NK-92 treated with Interleukin-12 subunit alpha and Interleukin-12 subunit beta, amount 100 ng/mL, for 24 hours (cell line): Measurements from ENCODE around the gene FNIP1.
"Not testable (repeated sequence)": the region's sequence is repeated elsewhere in the genome, so short reads cannot be mapped to it uniquely, and the experiment has no call there.

ENCODE experiments used
- DNase-seq: peaks from one replicate; lab custom pipeline; 2025; lab: John Stamatoyannopoulos, UW

The FNIP1 gene

DNA sequence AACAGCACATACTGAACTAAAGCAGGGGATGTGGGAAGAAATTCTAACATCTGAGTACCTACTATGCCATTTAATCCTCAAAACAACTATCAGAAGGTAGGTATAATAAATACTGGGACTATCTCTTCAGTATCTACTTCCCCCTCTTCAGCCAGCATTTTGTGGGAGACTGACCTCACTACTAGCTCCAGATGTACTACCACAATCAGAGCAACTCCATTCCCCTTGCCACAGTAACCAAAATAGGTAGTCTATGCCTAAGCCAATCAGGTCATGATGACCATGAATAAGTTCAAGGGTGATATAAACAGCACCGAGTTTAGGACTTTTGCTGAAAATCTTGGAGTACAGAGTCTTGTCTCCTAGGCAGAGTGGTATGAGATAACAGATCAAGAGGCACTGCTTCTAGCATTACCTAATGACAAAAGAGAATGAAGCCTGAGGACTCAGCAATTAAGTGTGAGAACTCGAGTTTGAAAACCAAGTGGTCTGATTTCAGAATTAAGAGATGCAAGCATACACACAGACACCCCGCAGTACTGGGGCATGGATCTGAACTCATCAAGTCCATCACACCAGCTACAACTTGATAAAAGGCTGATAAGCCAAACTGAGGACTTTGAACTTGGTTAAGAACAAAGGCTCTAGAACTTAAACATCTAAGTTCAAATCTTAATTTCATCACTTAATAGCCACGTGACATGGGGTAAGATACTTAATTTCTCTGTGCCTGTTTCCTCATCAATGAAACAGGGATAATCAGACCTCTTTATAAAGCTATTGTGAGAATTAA, 9.7 kb downstream of the FNIP1 start:
- DNase-seq: no peak

DNA sequence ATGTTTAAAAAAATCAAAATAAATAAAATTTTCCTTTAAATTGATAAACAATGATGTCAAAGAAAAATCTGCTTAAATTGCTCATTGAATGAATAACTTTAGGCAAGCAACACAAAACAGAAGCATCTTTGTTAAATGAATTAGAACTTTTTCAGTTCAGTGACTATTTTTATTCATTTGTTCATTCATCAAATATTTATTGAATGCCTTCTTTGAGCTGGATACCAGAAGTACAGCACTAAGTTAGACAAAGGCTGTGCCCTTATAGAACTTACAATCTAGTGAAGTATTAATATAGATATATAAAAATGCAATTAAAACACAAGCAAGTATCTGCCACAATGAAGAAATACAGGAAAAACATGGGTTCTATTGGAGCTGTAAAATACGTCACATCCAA, 10.8 kb downstream of the FNIP1 start:
- DNase-seq: no peak

DNA sequence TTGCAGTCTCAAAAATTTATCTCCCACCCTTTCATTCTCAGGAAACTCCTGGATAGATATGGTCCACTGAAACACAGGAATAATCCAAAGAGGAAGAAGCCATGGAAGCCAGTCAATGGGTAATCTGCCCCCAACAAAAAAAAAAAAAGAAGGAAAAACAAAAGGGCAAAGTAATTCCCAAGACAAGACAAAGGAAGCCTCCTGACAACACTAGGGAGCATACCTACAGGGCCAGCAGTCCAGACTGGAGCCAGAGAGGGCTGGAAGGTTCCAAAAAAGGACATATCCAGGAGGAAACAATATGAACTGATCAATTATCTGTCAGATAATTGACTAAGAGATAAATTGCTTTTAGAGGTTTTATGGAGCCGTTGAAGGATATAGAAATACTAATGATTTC, 12.9 kb downstream of the FNIP1 start:
- no peak for DNase-seq

DNA sequence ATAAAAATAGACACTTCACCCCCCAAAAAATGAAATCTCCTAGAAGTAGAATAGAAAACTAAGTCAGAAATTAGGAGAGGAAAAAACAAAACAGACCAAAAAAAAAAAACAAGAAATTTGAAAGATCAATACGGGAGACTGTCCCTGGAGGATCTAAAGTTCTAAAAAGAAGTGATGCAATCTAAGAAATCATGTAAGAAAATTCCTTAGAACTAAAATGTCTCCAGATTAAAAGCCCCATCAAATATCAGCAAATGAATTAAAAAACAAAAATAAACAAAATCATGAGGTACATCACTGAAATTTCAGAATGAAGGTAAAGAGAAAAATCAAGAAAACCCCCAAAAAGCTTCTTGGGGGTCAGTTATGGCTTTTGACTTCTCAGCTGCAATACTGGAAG, 13.5 kb downstream of the FNIP1 start:
- DNase-seq: no peak

DNA sequence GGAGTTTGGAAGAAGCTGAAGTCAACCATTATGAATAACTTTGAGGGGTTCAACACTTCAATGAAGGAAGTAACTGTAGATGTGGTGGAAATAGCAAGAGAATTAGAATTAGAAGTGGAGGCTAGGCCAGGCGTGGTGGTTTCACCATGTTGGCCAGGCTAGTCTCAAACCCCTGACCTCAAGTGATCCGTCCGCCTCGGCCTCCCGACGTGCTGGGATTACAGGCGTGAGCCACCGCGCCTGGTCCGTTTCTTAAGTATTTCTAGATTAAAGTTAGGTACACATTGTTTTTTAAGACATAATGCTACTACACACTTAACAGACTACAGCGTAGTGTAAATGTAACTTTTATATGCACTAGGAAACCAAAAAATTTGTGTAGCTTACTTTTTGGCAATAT, 14.1 kb downstream of the FNIP1 start:
- no peak for DNase-seq

DNA sequence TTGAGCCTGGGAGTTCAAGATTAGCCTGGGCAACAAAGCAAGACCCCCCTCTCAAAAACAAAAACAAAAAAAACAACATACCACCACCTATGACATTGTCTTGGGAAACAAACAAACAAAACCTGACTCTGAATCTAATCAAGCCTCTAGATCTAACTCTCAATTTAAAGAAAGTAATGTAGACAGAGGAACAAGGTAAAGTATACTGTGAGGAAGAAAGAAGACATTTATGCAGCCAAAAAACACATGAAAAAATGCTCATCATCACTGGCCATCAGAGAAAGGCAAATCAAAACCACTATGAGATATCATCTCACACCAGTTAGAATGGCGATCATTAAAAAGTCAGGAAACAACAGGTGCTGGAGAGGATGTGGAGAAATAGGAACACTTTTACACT, 18.7 kb downstream of the FNIP1 start:
- not testable (repeated sequence) for DNase-seq

DNA sequence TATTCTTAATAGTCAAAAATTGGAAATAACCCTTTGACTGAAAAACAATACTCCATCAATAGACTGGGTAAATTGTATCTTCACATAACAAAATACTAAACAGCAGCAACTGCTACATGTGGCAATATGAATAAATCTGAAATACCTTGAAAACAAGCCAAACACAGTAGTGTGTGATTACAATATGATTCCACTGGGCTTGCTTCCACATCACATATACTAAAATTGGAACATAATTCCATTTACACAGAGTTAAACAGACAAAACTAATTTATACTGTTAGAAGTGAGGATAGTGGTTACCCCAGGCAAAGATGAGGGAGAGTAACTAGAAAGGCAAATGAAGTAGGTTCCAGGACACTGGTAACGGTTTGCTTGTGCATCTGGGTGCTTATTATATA, 20.4 kb downstream of the FNIP1 start:
- no peak for DNase-seq

DNA sequence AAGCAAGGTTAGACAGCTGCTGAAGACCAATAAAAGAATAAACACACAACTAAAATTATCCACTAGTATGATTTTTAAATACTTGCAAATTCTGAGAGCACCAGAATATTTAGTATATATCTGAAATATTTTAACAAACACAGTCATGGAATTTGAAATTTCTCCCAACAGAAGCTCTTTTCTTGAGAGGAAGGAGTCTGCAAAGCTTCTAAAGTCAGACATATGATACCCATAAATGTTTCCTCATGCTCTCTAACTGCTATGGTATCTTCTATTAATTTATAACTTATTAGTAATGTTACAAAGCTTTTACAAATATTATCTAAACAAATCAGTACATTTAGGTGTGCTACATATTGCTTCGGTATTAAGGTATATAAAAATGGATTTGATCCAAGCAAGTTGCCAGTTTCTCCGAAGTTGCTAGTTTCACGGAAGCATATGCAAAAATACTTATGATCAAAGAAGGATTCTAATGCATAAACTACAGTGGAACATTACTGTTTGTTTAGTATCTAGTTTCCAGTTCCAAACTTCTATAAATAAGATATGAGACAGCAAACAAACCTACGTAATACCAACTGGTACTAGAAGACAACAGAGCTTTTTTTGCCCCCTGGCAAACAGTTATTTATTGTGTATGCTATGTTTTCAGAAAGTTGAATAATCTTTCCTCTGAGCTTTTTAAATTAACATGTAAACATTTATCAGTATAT, 22.0 kb downstream of the FNIP1 start:
- no peak for DNase-seq

DNA sequence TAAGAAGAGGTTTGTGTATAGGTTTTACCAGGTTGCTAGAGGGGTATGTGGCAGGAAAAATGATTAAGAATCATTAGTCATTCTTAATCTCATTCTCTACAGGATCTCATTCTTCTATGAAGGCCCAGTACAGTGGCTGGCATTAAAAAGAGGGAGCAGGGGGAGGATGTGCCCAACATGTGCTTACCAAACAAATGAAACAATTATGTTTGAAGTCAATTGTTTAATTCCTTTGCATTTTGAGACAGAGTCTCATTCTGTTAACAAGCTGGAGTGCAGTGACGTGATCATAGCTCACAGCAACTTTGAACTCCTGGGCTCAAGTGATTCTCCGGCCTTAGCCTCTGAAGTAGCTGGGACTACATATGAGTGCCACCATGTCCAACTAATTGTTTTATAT, 23.0 kb downstream of the FNIP1 start:
- DNase-seq: no peak

DNA sequence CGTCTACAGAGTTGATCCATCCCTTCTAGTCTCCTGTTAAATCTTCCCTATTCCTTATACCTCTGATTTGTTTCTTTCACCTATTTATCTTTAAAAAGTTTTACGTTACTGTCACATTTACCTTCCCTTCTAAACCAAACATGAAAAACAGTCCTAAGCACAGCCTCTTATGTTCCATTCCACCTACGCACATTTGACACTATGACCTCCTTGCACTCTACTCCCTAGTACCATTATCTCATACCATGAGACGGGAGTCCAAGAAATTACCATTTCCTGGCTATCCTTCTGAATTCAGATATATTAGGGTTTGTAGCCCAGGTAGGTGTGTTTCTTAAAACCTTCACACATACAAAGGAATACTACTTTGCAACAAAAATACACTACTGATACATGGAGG, 25.1 kb downstream of the FNIP1 start:
- no peak for DNase-seq

DNA sequence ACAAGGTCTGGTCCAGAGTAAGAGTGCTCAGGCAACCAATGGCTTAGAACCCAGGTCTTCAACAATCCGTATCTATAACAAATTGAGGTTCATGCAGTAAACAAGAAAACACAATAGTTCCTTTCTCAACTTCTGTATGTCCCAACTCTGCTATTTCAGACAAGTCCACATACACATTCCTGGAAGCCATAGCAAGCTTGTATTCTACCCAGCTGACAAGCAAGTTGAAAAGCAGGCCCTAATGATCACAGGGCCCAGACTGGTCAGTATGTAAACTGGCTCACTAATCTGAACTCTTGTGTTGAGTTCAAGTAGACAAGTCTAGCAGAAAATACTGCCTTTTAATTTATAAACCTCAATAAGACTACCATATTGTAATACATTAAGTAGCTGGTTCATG, 26.9 kb downstream of the FNIP1 start:
- DNase-seq: no peak

DNA sequence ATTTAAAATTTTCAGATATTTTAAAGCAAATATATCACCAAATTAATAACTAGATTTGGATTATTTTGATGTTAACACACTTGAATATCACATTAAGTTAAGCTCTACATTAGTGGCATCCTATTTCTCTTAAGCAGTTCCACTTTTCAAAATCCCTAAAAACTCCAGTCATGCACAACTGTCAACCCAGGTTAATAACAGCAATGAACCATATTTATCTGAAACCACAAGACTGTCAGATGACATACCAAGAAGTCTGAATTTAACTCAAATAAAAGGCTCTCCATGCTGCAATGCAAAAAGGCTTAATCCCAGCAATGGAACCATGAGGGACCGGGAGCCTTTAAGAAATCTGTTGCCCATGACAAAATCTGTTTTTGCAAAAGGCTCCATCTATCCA, 27.5 kb downstream of the FNIP1 start:
- DNase-seq: no peak

DNA sequence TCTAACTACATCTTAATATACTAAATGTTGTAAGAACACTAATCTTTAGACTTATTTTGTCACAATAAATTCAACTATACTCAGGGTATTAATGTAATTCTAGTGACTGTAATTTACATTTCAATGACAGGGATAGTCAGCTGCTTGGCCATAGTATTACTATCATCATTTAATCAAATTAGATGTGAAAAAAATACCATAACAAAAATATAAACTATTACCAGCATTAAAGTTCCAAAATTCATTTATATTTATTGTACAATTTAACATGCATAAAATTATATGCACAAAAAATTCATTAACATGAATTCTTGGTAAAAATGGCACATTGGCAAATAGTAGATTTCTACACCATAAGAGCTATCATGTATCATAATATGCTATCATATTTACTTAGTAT, 28.9 kb downstream of the FNIP1 start:
- DNase-seq: no peak

DNA sequence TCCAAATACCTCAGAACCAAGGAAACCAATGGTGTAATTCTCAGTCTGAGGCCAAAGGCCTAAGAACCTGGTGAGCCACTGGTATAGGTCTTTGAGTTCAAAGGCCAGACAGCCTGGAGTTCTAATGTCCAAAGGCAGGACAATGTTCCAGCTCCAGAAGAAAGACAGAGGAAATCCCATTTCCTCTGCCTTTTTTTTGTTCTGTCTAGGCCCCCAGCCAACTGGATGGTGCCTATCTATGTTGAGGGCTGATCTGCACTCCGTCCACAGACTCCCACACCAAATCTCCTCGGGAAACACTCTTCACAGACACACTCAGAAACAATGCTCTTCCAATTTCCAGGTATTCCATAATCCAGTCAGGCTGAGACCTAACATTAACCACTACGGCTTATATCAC, 30.1 kb downstream of the FNIP1 start:
- DNase-seq: no peak

DNA sequence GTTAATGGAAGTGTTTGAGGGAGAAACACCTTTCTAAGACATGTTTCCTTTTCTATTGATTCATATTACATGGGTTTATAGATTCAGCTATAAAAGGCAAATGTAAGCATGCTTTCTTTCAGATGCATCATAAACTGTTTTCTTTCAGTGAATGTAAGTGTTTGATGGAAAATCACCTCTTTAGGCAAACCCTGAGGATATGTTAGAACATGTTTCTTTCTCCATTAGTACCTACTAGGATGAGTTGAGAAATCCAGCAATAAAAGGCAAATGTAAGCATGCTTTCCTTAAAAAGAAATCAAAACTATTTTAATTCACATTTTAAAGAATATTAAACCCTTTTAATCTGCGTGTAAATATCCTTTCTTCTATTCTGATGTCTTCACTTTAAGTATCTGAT, 31.6 kb downstream of the FNIP1 start:
- no peak for DNase-seq

DNA sequence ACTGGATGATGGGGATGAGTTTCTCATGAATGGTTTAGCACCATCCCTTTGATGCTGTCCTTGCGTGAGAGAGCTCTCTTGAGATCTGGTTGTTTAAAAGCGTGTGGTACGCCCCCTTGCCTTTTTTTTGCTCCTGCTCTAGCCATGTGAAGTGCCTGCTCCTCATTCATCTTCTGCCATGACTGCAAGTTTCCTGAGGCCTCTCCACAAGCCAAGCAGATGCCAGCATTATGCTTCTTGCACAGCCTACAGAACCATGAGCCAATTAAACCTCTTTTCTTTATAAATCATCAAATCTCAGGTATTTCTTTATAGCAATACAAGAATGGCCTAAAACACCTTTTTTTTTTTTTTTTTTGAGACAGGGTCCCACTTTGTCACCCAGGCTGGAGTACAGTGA, 32.8 kb downstream of the FNIP1 start:
- no peak for DNase-seq

DNA sequence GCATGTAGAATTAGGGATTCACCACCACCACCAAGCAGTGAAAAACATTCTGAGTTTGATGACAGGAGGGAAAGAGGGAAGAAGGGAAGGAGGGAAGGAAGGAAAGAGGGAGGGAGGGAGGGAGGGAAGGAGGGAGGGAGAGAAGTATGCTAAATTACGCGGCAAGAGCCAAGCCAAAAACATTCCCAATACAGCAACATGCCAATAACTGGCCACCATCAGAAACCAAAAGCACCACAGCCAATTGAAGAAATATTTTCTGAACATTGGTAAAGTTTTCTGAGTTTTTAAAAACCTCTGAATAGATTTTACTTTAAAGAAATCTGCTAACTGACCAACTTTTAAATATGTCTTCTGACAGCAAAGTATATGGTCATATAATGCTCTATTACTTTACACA, 36.0 kb downstream of the FNIP1 start:
- DNase-seq: no peak

DNA sequence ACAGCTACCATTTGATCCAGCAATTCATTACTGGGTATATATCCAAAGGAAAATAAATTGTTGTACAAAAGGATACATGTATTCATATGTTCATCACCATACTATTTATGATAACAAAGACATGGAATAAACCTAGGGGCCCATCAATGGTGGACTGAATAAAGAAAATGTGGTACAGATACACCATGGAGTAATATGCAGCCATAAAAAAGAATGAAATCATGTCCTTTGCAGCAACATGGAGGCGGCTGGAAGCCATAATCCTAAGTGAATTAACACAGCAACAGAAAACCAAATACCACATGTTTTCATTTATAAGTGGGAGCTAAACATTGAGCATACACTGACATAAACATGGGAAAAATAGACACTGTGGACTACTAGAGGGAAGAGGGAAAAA, 37.1 kb downstream of the FNIP1 start:
- DNase-seq: no peak

DNA sequence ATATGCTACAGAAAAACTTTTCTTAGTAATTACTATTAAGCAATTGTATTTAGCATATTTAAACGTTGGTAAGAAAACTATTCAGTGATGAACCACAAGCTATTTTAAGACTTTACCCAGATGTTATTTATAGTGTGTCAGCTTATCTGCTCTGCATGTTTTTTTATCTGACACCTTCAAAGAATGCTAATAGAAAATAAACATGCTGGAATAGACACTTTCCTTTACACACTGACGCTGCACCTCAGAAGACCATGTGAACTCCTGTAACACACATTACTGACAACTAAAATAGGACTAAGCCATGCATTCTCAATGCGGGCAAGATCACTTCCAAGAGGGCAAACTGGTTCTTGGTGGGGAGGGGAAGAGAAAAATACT, 38.3 kb downstream of the FNIP1 start:
- no peak for DNase-seq

DNA sequence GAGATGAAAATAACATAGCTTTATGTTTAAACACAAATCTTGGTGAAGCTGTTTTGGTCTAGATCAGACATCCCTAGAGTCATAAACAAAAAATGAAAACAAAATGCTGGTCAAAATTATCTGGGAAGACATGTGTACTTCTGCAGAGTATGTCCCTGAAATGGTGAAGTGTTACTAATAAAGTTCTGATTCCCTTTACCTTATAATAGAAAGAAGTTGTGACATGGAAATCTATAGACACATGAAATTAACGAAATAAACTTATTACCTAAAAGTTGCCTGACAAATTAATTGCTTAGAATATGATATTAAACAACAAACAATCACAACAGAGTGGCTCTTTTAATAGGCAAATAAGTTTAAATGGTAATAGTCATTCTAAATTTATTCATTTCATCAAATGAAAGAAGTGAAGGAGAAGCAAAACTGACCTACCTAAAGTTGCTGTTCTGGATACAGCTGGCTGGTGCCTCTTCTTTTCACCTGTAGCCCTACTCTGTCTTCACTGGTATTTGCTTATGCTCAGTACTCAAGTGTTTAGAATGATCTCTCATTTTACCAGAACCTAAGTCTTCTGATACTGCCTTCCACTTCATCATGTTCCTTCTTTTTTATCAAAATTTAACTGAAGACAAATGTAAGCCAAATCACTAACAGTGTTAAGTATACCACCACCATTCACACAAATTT, 38.8 kb downstream of the FNIP1 start:
- no peak for DNase-seq

DNA sequence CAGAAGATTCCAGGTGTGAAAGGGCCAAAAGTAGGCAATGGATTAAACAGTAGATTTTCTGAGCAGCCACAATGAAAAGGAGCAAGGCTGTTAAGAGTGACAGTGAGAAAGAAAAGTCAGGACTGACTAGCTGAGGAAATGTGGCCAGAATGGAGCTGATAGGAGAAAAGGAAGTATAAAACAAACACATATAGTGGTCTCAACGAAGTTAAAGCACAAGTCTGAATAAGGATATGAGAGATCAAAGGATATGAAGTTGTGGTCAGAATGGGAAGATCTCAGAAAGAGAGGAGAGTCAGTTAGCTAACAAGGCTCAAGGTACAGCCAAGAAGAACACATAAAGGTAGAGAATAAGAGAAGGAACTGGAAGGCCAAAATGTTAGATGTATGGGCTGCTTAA, 39.9 kb downstream of the FNIP1 start:
- DNase-seq: no peak

DNA sequence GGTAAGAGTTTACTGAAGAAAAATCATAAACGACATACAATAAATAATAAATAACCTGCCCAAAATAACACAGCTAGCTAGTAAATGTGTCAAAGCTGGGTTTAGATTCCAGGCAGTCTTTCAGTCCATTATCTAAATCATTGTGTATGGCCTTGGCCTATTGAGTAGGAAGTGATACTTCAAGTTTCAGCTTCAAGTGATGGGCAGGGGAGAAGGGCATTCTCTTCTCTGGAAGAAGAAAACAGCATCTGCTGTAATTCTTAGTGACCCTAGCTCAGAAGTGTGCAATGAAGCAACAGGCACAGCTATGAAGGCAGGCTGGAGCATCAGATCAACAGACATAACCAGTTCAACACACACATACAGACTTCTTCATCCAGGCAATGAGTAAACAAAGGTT, 42.5 kb downstream of the FNIP1 start:
- no peak for DNase-seq

DNA sequence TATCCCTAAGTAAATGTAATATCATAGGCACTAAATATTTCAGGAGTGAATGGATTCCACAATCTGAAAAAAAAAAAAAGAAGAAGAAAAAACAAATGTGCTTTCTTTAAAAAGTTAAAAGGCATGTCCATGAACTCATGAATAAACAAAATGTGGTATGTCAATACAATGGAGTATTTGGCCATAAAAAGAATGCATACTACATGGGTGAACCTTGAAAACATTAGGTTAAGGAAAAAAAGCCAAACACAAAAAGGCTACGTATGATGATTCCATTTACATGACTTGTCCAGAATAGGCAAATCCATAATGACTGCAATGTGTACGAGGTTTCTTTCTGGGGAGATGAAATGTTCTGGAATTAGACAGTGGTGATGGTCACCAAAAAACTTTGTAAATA, 45.3 kb downstream of the FNIP1 start:
- DNase-seq: no peak
